ENCODE results near the gene MED13L.
"Not testable (repeated sequence)": the region's sequence is repeated elsewhere in the genome, so short reads cannot be mapped to it uniquely, and the experiment has no call there.

MED13L gene

DNA sequence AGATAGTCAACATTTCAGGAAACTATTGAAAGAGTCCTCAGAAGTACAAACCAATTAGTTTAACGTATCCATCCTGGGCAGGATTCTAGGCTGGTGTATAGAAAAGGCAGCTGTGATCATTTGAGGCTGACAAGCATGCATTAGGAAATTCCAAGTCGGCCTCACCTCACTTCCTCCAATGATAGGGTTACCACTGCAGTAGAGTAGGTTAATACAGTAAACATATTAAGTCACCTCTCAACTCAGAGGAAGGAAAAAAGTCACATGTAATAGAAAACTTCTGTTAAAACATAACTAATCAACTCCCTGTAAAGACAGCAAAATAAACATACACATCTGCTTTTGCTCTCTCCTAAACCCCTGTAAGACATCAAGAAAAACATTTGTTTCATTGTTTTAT lies 33.5 kb downstream of the MED13L start:
- H3K4me1 ChIP-seq (ENCODE audit: control insufficient read depth in 1 of 2, insufficient read depth in 2 of 2, low read length in 2 of 2), result peaks cover 23 to 52% of the 10 kb centered on the region in 2 donors
- H3K27ac ChIP-seq (ENCODE audit: low read length), result peak overlapping the region; percentile 2
- H3K27me3 ChIP-seq (ENCODE audit: low read depth, low read length), result no peaks in the 10 kb centered on the region
- H3K9me3 ChIP-seq (ENCODE audit: control insufficient read depth in 1 of 2, low read length in 2 of 2), result no peaks in the 10 kb centered on the region
- no peaks in the 10 kb centered on the region for H3K36me3 ChIP-seq (ENCODE audit: control insufficient read depth in 1 of 2, insufficient read depth in 2 of 2, low read length in 2 of 2)
- no peak overlapping the region for H3K4me3 ChIP-seq (ENCODE audit: low read depth in 1 of 2, low read length in 2 of 2)

DNA sequence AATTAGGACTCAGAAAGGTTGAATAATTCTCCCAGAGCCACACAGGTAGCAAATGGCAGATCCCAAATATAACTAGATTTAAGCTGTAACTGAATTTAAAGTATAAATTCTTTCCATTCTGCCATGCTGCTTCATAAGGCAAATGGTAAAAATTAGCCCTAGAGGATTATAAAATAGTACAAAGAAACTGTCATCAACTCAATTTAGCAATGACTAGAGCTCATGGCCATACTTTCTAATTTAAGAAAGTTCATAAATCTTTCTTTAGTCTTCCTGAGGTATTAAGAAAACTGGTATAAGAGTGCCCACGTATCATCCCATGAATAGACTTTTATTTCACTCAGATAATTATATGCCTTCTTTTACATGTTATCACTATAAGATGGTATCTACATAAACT lies 34.8 kb downstream of the MED13L start:
- Histone ChIP-seq H3K27me3 (ENCODE audit: low read depth, low read length) (no peaks in the 10 kb centered on the region), H3K4me1 (ENCODE audit: control insufficient read depth in 1 of 2, insufficient read depth in 2 of 2, low read length in 2 of 2) (peaks cover 23 to 42% of the 10 kb centered on the region in 2 donors), H3K4me3 (ENCODE audit: low read depth in 1 of 2, low read length in 2 of 2) (no peak overlapping the region), H3K9me3 (ENCODE audit: control insufficient read depth in 1 of 2, low read length in 2 of 2) (no peaks in the 10 kb centered on the region), H3K36me3 (ENCODE audit: control insufficient read depth in 1 of 2, insufficient read depth in 2 of 2, low read length in 2 of 2) (no peaks in the 10 kb centered on the region), H3K27ac (ENCODE audit: low read length) (no peak overlapping the region)

DNA sequence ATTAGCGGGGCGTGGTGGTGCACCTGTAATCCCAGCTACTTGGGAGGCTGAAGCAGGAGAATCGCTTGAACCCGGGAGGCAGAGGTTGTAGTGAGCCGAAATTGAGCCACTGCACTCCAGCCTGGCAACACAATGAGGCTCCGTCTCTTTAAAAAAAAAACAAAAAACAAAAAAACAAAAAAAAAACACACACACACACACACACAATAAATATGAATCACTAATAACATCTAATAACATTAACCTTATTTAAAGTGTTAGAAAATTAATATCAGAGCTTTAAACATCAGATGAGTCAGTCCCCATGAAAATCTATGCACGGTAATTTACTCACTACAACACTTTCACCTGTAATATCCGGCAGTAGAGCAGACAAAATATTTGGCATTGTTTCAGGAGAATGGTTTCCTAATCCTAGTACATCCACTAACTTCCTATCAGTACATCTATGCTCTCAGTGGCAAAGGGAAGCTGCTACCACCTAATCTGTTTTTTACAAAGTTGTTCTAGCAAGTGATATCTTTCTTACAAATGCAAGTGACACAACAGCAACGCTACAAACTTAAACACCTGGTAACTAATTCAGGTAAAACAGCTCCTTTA lies 36.2 kb downstream of the MED13L start:
- Histone ChIP-seq H3K4me1 (ENCODE audit: control insufficient read depth in 1 of 2, insufficient read depth in 2 of 2, low read length in 2 of 2) (peaks cover 24 to 49% of the 10 kb centered on the region in 2 donors), H3K36me3 (ENCODE audit: control insufficient read depth in 1 of 2, insufficient read depth in 2 of 2, low read length in 2 of 2) (no peaks in the 10 kb centered on the region), H3K9me3 (ENCODE audit: control insufficient read depth in 1 of 2, low read length in 2 of 2) (no peaks in the 10 kb centered on the region), H3K4me3 (ENCODE audit: low read depth in 1 of 2, low read length in 2 of 2) (no peak overlapping the region), H3K27ac (ENCODE audit: low read length) (no peak overlapping the region), H3K27me3 (ENCODE audit: low read depth, low read length) (no peaks in the 10 kb centered on the region)

DNA sequence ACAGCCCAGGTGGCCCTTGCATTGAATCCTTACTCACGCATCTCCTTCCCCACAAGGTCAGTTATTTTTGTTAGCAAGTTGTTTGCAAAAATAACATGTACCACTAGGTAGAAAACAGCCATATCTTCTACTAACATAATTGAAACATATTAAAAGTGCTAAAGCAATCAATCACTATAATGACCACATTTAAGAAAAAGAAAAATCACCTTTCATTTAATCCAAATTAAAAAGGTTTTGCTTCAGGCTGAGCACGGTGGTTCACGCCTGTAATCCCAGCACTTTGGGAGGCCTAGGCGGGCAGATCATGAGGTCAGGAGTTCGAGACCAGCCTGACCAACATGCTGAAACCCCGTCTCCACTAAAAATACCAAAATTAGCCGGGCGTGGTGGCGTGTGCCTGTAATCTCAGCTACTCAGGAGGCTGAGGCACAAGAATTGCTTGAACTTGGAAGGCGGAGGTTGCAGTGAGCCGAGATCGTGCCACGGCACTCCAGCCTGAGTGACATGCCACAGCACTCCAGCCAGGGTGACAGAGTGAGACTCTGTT lies 38.8 kb downstream of the MED13L start:
- H3K27me3 ChIP-seq (ENCODE audit: low read depth, low read length); H3K36me3 ChIP-seq (ENCODE audit: control insufficient read depth in 1 of 2, insufficient read depth in 2 of 2, low read length in 2 of 2); H3K27ac ChIP-seq (ENCODE audit: low read length); H3K4me3 ChIP-seq (ENCODE audit: low read depth in 1 of 2, low read length in 2 of 2); H3K9me3 ChIP-seq (ENCODE audit: control insufficient read depth in 1 of 2, low read length in 2 of 2): not testable (repeated sequence)
- H3K4me1 ChIP-seq (ENCODE audit: control insufficient read depth in 1 of 2, insufficient read depth in 2 of 2, low read length in 2 of 2), result peaks cover 17 to 33% of the 10 kb centered on the region in 2 donors

DNA sequence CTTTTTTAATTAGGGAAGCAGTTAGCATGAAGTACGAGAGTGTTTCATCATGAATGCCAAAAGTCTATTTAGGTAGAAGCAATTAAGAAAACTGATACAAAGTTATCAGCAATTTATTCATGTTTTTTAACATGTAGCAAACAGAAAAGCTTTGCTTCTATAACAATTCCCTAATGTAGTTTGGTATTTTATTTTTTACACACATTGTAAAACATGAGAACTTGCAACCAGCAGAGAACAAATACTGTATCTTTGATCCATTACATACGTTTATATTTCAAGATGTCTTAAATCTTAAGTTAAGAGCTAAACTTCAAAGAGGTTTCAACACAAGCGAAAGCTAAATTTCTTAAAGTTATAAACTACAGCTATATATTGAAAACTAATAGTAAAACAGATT lies 39.3 kb downstream of the MED13L start:
- no peaks in the 10 kb centered on the region for H3K36me3 ChIP-seq (ENCODE audit: control insufficient read depth in 1 of 2, insufficient read depth in 2 of 2, low read length in 2 of 2)
- H3K27me3 ChIP-seq (ENCODE audit: low read depth, low read length), result no peaks in the 10 kb centered on the region
- no peak overlapping the region for H3K27ac ChIP-seq (ENCODE audit: low read length)
- H3K4me3 ChIP-seq (ENCODE audit: low read depth in 1 of 2, low read length in 2 of 2), result no peak overlapping the region
- no peaks in the 10 kb centered on the region for H3K9me3 ChIP-seq (ENCODE audit: control insufficient read depth in 1 of 2, low read length in 2 of 2)
- peaks cover 12 to 28% of the 10 kb centered on the region in 2 donors for H3K4me1 ChIP-seq (ENCODE audit: control insufficient read depth in 1 of 2, insufficient read depth in 2 of 2, low read length in 2 of 2)

DNA sequence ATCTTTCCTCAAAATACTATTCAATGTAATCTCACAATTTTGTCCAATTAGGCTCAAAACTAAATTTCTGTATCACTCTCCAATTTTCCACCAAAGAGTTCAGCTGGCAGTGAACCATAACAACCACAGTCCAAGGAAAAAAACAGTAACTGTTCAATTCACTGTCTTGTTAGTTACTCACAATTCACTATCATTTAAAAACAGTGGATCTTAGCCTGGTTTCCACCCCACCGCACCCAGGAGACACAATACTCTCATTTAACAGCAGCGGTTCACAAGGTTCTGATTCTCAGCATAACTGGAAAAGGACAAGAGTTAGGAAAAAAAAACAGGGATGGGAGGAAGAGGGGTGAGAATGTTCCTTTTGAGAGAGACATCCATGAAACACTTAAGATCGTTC lies 40.5 kb downstream of the MED13L start:
- Histone ChIP-seq H3K36me3 (ENCODE audit: control insufficient read depth in 1 of 2, insufficient read depth in 2 of 2, low read length in 2 of 2) (no peaks in the 10 kb centered on the region), H3K27me3 (ENCODE audit: low read depth, low read length) (no peaks in the 10 kb centered on the region), H3K9me3 (ENCODE audit: control insufficient read depth in 1 of 2, low read length in 2 of 2) (no peaks in the 10 kb centered on the region), H3K4me3 (ENCODE audit: low read depth in 1 of 2, low read length in 2 of 2) (no peak overlapping the region), H3K4me1 (ENCODE audit: control insufficient read depth in 1 of 2, insufficient read depth in 2 of 2, low read length in 2 of 2) (peaks cover 6 to 24% of the 10 kb centered on the region in 2 donors), H3K27ac (ENCODE audit: low read length) (no peak overlapping the region)

DNA sequence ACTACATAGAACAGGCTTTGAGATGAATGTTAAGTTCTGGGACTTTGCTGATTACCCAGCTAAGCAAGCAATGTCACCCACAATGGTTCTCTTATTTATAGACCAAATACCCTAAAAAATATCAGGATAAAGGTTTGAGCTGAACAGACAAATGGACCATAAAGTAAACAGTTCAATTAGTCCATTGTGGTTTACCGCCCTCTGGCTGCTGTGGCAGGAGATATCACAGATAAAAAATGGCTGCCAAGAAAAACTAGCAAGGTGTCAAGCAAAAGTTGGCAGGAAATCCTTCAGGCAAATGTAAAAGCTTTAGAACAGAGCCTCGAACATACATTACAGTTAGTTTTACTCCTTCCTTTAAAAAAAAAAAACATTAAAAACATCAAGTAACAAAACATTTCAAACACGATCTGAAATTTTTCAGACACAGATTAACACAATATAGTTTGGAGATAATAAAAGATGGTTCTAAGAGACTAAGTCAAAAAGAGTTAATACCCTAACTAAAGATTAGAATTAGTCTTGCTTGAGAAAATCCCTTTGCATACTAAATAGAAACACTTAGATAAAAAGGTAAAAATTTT lies 41.3 kb downstream of the MED13L start:
- peaks cover 6 to 29% of the 10 kb centered on the region in 2 donors for H3K4me1 ChIP-seq (ENCODE audit: control insufficient read depth in 1 of 2, insufficient read depth in 2 of 2, low read length in 2 of 2)
- H3K36me3 ChIP-seq (ENCODE audit: control insufficient read depth in 1 of 2, insufficient read depth in 2 of 2, low read length in 2 of 2), result no peaks in the 10 kb centered on the region
- no peak overlapping the region for H3K27ac ChIP-seq (ENCODE audit: low read length)
- no peak overlapping the region for H3K4me3 ChIP-seq (ENCODE audit: low read depth in 1 of 2, low read length in 2 of 2)
- H3K9me3 ChIP-seq (ENCODE audit: control insufficient read depth in 1 of 2, low read length in 2 of 2), result no peaks in the 10 kb centered on the region
- H3K27me3 ChIP-seq (ENCODE audit: low read depth, low read length), result no peaks in the 10 kb centered on the region

DNA sequence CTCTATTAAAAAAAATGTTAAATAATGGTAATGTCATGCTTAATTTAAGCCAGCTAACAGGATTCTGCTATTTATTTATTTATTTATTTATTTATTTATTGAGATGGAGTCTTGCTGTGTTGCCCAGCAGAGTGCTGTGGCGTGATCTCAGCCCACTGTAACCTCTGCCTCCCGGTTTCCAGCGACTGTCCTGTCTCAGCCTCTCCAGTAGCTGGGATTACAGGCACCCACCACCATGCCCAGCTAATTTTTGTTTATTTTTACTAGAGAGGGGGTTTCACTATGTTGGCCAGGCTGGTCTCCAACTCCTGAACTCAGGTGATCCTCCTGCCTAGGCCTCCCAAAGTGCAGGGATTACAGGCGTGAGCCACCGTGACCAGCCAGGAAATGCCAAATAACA lies 43.3 kb downstream of the MED13L start:
- H3K27me3 ChIP-seq (ENCODE audit: low read depth, low read length); H3K4me3 ChIP-seq (ENCODE audit: low read depth in 1 of 2, low read length in 2 of 2); H3K9me3 ChIP-seq (ENCODE audit: control insufficient read depth in 1 of 2, low read length in 2 of 2); H3K36me3 ChIP-seq (ENCODE audit: control insufficient read depth in 1 of 2, insufficient read depth in 2 of 2, low read length in 2 of 2); H3K27ac ChIP-seq (ENCODE audit: low read length): not testable (repeated sequence)
- peaks cover 6 to 29% of the 10 kb centered on the region in 2 donors for H3K4me1 ChIP-seq (ENCODE audit: control insufficient read depth in 1 of 2, insufficient read depth in 2 of 2, low read length in 2 of 2)

DNA sequence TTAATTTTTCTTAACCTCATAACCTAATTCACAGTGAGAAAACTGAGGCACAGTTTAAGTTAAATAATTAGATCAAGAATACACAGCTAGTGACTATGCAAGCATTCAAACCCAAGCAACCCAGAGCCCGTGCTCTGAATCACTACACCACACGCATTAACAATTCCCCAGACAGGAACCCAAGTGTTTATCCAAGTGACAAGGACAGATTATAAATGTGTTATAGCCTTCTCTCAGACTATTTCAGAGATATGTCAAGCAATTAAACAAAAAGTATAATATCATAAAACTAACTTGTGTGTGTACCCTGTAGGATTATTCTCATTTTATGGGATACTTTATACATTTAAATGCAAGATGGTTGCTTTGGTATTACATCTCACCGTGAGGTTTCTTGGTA lies 43.8 kb downstream of the MED13L start:
- H3K4me1 ChIP-seq (ENCODE audit: control insufficient read depth in 1 of 2, insufficient read depth in 2 of 2, low read length in 2 of 2), result peaks cover 6 to 29% of the 10 kb centered on the region in 2 donors
- H3K27ac ChIP-seq (ENCODE audit: low read length), result no peak overlapping the region
- no peak overlapping the region for H3K4me3 ChIP-seq (ENCODE audit: low read depth in 1 of 2, low read length in 2 of 2)
- H3K36me3 ChIP-seq (ENCODE audit: control insufficient read depth in 1 of 2, insufficient read depth in 2 of 2, low read length in 2 of 2), result no peaks in the 10 kb centered on the region
- H3K27me3 ChIP-seq (ENCODE audit: low read depth, low read length), result no peaks in the 10 kb centered on the region
- H3K9me3 ChIP-seq (ENCODE audit: control insufficient read depth in 1 of 2, low read length in 2 of 2), result no peaks in the 10 kb centered on the region

DNA sequence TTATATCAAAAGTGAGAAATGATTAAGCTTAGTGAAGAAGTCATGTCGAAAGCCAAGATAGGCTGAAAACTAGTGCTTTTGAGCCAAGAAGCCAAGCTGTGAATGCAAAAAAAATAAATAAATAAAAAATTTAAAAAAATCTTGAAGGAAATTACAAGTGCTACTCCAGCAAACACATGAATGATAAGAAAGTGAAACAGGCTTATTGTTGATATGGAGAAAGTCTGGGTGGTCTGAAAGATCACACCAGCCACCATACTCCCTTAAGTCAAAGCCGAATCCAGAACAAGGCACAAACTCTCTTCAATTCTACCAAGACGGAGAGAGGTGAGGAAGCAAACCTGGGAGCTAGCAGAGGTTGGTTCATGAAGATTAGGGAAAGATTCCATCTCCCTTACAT lies 49.7 kb downstream of the MED13L start:
- Histone ChIP-seq H3K27me3 (ENCODE audit: low read depth, low read length) (no peaks in the 10 kb centered on the region), H3K36me3 (ENCODE audit: control insufficient read depth in 1 of 2, insufficient read depth in 2 of 2, low read length in 2 of 2) (no peaks in the 10 kb centered on the region), H3K9me3 (ENCODE audit: control insufficient read depth in 1 of 2, low read length in 2 of 2) (no peaks in the 10 kb centered on the region), H3K4me1 (ENCODE audit: control insufficient read depth in 1 of 2, insufficient read depth in 2 of 2, low read length in 2 of 2) (peaks cover 0 to 13% of the 10 kb centered on the region in 2 donors), H3K27ac (ENCODE audit: low read length) (no peak overlapping the region), H3K4me3 (ENCODE audit: low read depth in 1 of 2, low read length in 2 of 2) (no peak overlapping the region)

DNA sequence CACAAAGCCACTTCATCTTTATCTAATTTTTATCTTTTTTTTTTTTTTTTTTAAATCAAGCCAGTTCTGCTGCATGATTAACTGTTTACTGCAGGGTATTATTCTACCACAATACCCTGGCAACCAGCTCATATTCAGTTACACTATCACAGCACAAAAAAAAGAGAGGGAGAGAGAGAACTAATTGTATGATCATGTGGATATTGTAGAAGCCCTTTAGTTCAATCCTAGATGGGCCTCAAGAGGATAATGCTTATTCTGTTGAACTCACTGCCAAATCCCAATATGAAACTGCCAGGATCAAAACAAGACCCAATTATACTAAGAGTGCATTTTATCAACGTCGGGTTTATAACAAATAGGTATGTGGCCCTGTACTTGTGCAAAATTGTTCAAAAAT lies 51.5 kb downstream of the MED13L start:
- Histone ChIP-seq H3K36me3 (ENCODE audit: control insufficient read depth in 1 of 2, insufficient read depth in 2 of 2, low read length in 2 of 2) (no peaks in the 10 kb centered on the region), H3K9me3 (ENCODE audit: control insufficient read depth in 1 of 2, low read length in 2 of 2) (no peaks in the 10 kb centered on the region), H3K4me3 (ENCODE audit: low read depth in 1 of 2, low read length in 2 of 2) (no peak overlapping the region), H3K27me3 (ENCODE audit: low read depth, low read length) (no peaks in the 10 kb centered on the region), H3K4me1 (ENCODE audit: control insufficient read depth in 1 of 2, insufficient read depth in 2 of 2, low read length in 2 of 2) (peaks cover 0 to 13% of the 10 kb centered on the region in 2 donors), H3K27ac (ENCODE audit: low read length) (no peak overlapping the region)

DNA sequence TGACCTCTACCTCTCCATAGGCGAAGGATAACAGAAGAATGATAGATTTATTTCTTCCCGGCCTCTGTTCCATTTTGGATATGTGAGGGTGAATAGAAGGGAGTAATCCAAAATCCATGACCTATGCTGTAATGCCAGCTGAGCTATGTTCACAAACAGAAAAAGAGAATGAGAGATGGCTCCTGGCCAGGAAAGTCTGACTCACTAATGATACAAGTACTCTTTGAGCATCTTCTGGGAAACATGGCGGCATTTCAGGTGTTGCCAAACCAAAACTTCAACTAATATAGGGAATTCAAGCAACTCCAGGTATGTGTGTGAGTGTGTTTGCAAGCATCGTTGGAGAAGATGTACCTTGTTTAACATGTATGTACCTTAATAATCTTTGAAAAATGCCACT lies 55.1 kb downstream of the MED13L start:
- Histone ChIP-seq H3K27ac (ENCODE audit: low read length) (no peak overlapping the region), H3K36me3 (ENCODE audit: control insufficient read depth in 1 of 2, insufficient read depth in 2 of 2, low read length in 2 of 2) (no peaks in the 10 kb centered on the region), H3K4me3 (ENCODE audit: low read depth in 1 of 2, low read length in 2 of 2) (no peak overlapping the region), H3K27me3 (ENCODE audit: low read depth, low read length) (no peaks in the 10 kb centered on the region), H3K4me1 (ENCODE audit: control insufficient read depth in 1 of 2, insufficient read depth in 2 of 2, low read length in 2 of 2) (peaks cover 0 to 25% of the 10 kb centered on the region in 2 donors), H3K9me3 (ENCODE audit: control insufficient read depth in 1 of 2, low read length in 2 of 2) (no peaks in the 10 kb centered on the region)

Data from muscle layer of duodenum (tissue), 2 donors.